Osteocyte (in vitro differentiated cells): ENCODE data around the gene HHLA2. TPM values are rescaled to one million over a fixed set of nuclear protein-coding genes. Genes with fewer than 3 reads are reported as not detected.
"Not testable (repeated sequence)": the region's sequence is repeated elsewhere in the genome, so short reads cannot be mapped to it uniquely, and the experiment has no call there.

Experiments
- DNase-seq: peaks from one replicate; pipeline ENCODE4 v3.0.0; 2021; ENCODE audit warnings: mixed read lengths; ENCODE audit not compliant: unreplicated experiment; ENCODE audit errors: extremely low spot score
- H3K27ac Mint-ChIP-seq: one replicate; pipeline ENCODE4 v1.8.0; 2021; ENCODE audit warnings: mild to moderate bottlenecking, mixed read lengths; ENCODE audit not compliant: unreplicated experiment
- H3K27me3 Mint-ChIP-seq: one replicate; pipeline ENCODE4 v1.8.0; 2021; ENCODE audit warnings: mixed read lengths; ENCODE audit not compliant: unreplicated experiment
- H3K36me3 Mint-ChIP-seq: one replicate; pipeline ENCODE4 v1.8.0; 2021; ENCODE audit warnings: mixed read lengths; ENCODE audit not compliant: unreplicated experiment
- H3K4me1 Mint-ChIP-seq: one replicate; pipeline ENCODE4 v1.8.0; 2021; ENCODE audit warnings: mixed read lengths; ENCODE audit not compliant: unreplicated experiment
- H3K4me3 Mint-ChIP-seq: one replicate; pipeline ENCODE4 v1.8.0; 2021; ENCODE audit warnings: mild to moderate bottlenecking, moderate library complexity, mixed read lengths; ENCODE audit not compliant: unreplicated experiment
- H3K9me3 Mint-ChIP-seq: one replicate; pipeline ENCODE4 v1.8.0; 2021; ENCODE audit warnings: mixed read lengths; ENCODE audit not compliant: unreplicated experiment
- long read RNA-seq: library from polyadenylated mRNA; unstranded; transcript quantifications from one replicate; pipeline ENCODE4 v2.0.0, GENCODE V29; 2021
- total RNA-seq: library from RNA; stranded (reverse); gene quantifications from 2 replicates; pipeline ENCODE4 v1.2.1, GENCODE V29; 2021
- TF ChIP-seq, protein P1 (sequence below): fragments of 200-600 bp; sonication (generic); IDR thresholded peaks from 2 replicates; pipeline ENCODE4 v1.5.0; 2021; ENCODE audit warnings: antibody characterized with exemption, mild to moderate bottlenecking, moderate library complexity

The HHLA2 gene, protein sequence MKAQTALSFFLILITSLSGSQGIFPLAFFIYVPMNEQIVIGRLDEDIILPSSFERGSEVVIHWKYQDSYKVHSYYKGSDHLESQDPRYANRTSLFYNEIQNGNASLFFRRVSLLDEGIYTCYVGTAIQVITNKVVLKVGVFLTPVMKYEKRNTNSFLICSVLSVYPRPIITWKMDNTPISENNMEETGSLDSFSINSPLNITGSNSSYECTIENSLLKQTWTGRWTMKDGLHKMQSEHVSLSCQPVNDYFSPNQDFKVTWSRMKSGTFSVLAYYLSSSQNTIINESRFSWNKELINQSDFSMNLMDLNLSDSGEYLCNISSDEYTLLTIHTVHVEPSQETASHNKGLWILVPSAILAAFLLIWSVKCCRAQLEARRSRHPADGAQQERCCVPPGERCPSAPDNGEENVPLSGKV
- total RNA-seq = not detected in 2 replicates
- long read RNA-seq = 0 reads

DNA sequence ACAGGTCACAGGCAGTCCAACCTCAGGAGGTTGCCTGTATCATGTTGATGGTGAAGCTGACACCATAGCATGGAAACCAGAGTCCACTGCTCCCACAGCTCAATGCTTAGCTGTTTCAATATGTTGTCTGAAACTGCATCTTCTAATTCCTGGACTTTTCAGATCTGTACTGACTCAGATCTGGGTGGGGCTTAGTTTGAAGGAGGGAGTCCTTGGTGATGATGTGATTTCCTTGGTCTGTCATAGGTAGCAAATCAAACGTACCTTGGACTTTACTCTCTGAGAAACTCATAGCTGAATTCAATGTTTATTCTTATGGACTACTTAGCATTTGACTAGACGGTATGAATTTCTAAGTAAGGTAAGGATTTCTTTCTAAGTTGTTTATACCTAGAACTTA is at the start of gene HHLA2:
Gene HHLA2, plus strand, starts transcription at position 310 of the 400 bp plus-strand sequence. CDS start 55,266 bp downstream, outside the sequence.
- DNase-seq = no peak
- H3K27ac Mint-ChIP-seq = no peak within 1 kb of the TSS
- TF ChIP-seq, protein P1, sequence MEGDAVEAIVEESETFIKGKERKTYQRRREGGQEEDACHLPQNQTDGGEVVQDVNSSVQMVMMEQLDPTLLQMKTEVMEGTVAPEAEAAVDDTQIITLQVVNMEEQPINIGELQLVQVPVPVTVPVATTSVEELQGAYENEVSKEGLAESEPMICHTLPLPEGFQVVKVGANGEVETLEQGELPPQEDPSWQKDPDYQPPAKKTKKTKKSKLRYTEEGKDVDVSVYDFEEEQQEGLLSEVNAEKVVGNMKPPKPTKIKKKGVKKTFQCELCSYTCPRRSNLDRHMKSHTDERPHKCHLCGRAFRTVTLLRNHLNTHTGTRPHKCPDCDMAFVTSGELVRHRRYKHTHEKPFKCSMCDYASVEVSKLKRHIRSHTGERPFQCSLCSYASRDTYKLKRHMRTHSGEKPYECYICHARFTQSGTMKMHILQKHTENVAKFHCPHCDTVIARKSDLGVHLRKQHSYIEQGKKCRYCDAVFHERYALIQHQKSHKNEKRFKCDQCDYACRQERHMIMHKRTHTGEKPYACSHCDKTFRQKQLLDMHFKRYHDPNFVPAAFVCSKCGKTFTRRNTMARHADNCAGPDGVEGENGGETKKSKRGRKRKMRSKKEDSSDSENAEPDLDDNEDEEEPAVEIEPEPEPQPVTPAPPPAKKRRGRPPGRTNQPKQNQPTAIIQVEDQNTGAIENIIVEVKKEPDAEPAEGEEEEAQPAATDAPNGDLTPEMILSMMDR = no peak
- no peak within 1 kb of the TSS for H3K4me3 Mint-ChIP-seq
- peaks cover 11% of the 10 kb centered on the region for H3K27me3 Mint-ChIP-seq
- H3K36me3 Mint-ChIP-seq = no peaks in the 10 kb centered on the region
- no peaks in the 10 kb centered on the region for H3K9me3 Mint-ChIP-seq
- no peaks in the 10 kb centered on the region for H3K4me1 Mint-ChIP-seq

DNA sequence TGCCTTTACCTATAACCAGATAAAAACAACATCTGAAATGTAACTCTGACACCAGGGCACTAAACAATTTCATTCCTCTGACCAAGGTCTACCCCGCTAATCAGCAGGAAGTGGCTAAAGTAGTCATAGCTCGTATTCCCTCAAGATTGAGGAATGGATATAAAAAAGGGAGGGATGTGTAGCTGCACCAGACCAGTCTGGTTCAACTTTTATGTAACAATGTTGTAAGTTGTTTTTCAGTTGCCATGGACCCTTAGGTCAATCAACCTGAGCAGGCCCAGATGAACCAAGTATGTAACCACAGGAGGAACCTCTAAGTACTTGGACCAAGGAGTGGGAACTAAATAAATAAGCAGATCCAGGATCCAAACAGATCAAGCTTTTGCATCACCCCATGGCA is 45.7 kb upstream of the HHLA2 start:
- DNase-seq = no peak

GRCh38 chr3:108251265-108251664 is 45.1 kb upstream of the HHLA2 start:
- Mint-ChIP-seq H3K27ac (no peak overlapping the region), H3K4me1 (no peaks in the 10 kb centered on the region), H3K4me3 (no peak overlapping the region), H3K36me3 (no peaks in the 10 kb centered on the region), H3K9me3 (no peaks in the 10 kb centered on the region), H3K27me3 (no peaks in the 10 kb centered on the region)
- TF ChIP-seq, protein P1 = no peak
- DNase-seq = no peak

More for the DNA sequence above, 45.7 kb upstream of the HHLA2 start:
- no peaks in the 10 kb centered on the region for H3K27me3 Mint-ChIP-seq
- no peaks in the 10 kb centered on the region for H3K36me3 Mint-ChIP-seq
- H3K4me3 Mint-ChIP-seq = no peak overlapping the region
- no peaks in the 10 kb centered on the region for H3K4me1 Mint-ChIP-seq
- TF ChIP-seq, protein P1 = no peak
- H3K9me3 Mint-ChIP-seq = no peaks in the 10 kb centered on the region
- H3K27ac Mint-ChIP-seq = no peak overlapping the region

GRCh38 chr3:108251844-108252243 is 44.5 kb upstream of the HHLA2 start:
- TF ChIP-seq, protein P1 = no peak
- H3K9me3 Mint-ChIP-seq = no peaks in the 10 kb centered on the region
- no peak for DNase-seq
- no peak overlapping the region for H3K27ac Mint-ChIP-seq
- no peaks in the 10 kb centered on the region for H3K27me3 Mint-ChIP-seq
- no peak overlapping the region for H3K4me3 Mint-ChIP-seq
- no peaks in the 10 kb centered on the region for H3K4me1 Mint-ChIP-seq
- no peaks in the 10 kb centered on the region for H3K36me3 Mint-ChIP-seq

DNA sequence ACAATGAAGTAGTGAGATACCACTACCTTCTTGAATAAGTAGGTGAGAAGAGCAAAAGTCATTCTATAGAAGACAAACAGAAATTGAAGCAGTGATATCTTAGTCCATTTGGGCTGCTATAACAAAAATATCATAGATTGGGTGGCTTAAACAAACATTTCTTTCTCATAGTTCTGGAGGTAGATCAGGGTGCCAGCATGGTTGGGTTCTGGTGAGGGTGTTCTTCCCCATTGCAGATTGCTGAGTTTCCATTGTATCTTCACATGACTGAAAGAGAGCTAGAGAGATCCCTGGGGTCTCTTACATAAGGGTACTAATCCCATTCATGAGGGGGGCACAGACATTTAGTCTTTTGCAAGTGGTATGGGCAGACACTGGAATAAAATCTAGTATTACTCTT is 41.2 kb upstream of the HHLA2 start:
- Mint-ChIP-seq H3K36me3 (no peaks in the 10 kb centered on the region), H3K9me3 (no peaks in the 10 kb centered on the region), H3K27me3 (no peaks in the 10 kb centered on the region), H3K4me3 (no peak overlapping the region), H3K27ac (no peak overlapping the region), H3K4me1 (no peaks in the 10 kb centered on the region)
- TF ChIP-seq, protein P1 = no peak
- no peak for DNase-seq

DNA sequence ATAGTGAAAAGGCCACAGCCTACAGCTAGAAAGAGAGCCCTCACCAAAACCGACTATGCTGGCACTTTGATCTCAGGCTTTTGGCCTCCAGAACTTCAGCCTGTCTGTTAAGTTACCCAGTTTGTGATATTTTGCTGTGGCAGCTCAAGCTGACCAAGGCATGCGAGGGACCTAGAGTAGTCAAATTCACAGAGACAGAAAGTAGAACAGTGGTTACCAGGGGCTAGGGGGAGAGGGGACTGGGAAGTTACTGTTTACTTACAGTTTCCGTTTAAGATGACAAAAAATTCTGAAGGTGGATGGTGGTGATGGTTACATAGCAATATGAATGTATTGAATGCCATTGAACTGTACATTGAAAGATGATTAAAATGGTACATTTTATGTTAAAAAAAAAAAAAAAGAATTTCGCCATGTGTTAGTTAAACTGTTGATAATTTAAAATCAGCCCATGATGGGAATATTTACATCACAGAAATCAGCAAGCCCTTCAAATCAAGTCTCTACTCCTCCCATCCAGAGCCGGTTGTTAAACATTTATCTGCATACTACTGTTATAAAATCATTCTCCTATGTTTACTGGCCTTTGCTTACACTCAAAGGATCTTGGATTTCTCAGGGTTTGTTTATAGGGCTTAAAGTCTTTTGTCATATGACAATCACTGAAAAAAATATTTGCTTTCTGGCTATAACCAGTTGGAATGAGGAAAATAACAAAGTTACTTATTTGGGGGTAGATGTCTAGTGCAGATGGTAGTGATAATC is 31.6 kb upstream of the HHLA2 start:
- H3K27ac Mint-ChIP-seq, H3K36me3 Mint-ChIP-seq, H3K9me3 Mint-ChIP-seq, H3K4me1 Mint-ChIP-seq, DNase-seq, H3K27me3 Mint-ChIP-seq, H3K4me3 Mint-ChIP-seq: not testable (repeated sequence)

- not testable (repeated sequence) for H3K9me3 Mint-ChIP-seq, DNase-seq, H3K36me3 Mint-ChIP-seq, H3K4me1 Mint-ChIP-seq, H3K4me3 Mint-ChIP-seq, H3K27me3 Mint-ChIP-seq, H3K27ac Mint-ChIP-seq
Measured at GRCh38 chr3:108268235-108268634, 28.1 kb upstream of the HHLA2 start.
